ENCODE measurements around the gene MAP3K3.

DNA sequence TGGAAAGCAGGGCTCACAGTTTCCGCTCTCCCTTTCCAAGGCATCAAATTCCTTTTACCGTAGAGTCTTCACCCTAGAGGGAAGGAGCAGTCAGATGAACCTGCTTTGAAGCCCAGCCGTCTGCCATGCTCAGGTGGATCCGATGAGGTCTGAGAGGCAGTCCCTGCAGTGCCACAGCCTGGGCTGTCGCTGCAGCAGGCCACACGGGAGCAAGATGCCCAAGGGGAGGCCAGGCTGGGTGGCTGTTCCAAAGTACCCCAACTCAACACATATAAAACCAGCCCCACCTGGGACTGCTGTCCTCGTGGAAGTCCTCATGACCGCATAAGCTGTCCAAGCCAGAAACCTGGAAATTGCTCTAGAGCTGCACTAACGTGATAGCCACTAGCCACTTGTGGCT, 82.6 kb downstream of the MAP3K3 start:
- TF ChIP-seq, protein P1, sequence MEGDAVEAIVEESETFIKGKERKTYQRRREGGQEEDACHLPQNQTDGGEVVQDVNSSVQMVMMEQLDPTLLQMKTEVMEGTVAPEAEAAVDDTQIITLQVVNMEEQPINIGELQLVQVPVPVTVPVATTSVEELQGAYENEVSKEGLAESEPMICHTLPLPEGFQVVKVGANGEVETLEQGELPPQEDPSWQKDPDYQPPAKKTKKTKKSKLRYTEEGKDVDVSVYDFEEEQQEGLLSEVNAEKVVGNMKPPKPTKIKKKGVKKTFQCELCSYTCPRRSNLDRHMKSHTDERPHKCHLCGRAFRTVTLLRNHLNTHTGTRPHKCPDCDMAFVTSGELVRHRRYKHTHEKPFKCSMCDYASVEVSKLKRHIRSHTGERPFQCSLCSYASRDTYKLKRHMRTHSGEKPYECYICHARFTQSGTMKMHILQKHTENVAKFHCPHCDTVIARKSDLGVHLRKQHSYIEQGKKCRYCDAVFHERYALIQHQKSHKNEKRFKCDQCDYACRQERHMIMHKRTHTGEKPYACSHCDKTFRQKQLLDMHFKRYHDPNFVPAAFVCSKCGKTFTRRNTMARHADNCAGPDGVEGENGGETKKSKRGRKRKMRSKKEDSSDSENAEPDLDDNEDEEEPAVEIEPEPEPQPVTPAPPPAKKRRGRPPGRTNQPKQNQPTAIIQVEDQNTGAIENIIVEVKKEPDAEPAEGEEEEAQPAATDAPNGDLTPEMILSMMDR (conservative IDR thresholded peaks at IDR 0.05; ENCODE audit: low read depth in 2 of 2): no peak
- TF ChIP-seq, protein P2, sequence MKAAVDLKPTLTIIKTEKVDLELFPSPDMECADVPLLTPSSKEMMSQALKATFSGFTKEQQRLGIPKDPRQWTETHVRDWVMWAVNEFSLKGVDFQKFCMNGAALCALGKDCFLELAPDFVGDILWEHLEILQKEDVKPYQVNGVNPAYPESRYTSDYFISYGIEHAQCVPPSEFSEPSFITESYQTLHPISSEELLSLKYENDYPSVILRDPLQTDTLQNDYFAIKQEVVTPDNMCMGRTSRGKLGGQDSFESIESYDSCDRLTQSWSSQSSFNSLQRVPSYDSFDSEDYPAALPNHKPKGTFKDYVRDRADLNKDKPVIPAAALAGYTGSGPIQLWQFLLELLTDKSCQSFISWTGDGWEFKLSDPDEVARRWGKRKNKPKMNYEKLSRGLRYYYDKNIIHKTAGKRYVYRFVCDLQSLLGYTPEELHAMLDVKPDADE (IDR thresholded peaks at IDR 0.05): no peak
- TF ChIP-seq, protein P3, sequence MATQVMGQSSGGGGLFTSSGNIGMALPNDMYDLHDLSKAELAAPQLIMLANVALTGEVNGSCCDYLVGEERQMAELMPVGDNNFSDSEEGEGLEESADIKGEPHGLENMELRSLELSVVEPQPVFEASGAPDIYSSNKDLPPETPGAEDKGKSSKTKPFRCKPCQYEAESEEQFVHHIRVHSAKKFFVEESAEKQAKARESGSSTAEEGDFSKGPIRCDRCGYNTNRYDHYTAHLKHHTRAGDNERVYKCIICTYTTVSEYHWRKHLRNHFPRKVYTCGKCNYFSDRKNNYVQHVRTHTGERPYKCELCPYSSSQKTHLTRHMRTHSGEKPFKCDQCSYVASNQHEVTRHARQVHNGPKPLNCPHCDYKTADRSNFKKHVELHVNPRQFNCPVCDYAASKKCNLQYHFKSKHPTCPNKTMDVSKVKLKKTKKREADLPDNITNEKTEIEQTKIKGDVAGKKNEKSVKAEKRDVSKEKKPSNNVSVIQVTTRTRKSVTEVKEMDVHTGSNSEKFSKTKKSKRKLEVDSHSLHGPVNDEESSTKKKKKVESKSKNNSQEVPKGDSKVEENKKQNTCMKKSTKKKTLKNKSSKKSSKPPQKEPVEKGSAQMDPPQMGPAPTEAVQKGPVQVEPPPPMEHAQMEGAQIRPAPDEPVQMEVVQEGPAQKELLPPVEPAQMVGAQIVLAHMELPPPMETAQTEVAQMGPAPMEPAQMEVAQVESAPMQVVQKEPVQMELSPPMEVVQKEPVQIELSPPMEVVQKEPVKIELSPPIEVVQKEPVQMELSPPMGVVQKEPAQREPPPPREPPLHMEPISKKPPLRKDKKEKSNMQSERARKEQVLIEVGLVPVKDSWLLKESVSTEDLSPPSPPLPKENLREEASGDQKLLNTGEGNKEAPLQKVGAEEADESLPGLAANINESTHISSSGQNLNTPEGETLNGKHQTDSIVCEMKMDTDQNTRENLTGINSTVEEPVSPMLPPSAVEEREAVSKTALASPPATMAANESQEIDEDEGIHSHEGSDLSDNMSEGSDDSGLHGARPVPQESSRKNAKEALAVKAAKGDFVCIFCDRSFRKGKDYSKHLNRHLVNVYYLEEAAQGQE (IDR thresholded peaks at IDR 0.05; ENCODE audit: unreplicated experiment): no peak
- no peak for TF ChIP-seq EZH2 (IDR thresholded peaks at IDR 0.05; ENCODE audit: low read depth, unreplicated experiment)
- TF ChIP-seq POLR2AphosphoS5 (IDR thresholded peaks at IDR 0.05; ENCODE audit: low read depth): no peak
- no peak for TF ChIP-seq EZH2phosphoT487 (IDR thresholded peaks at IDR 0.05; ENCODE audit: unreplicated experiment)
